ENCODE results near the gene WEE2.

The WEE2 gene

DNA sequence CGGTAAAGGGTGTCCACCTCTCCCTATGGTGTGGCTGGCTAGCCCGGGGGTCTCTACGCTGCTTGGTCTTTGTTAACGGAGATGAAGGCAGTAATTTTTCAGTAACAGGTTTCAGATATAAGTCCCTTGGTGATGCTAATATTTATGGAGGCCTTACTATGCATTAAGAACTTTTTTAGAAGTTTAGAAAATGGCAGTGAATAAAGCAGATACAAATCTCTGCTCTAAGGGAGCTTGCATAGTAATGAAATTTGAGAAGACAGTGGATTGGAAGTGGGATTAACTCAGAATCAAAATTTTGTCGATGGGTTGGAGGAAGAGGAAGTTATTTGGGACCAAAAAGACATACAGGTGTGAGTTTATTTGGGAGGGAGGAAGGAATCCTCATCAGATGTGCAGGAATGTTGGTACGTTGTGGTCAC is 30.4 kb downstream of the WEE2 start:
- ChIA-PET CTCF (interaction anchor here (0.7 to 3.0 kb wide), 17 partner anchors 9 to 1172 kb away, joined by 3 to 23 read pairs (median 4); partner anchors contain the start of genes DENND11 and WEE2), POLR2A (interaction anchor here (0.7 to 1.8 kb wide), 6 partner anchors 11 to 188 kb away, joined by 3 to 12 read pairs (median 5); partner anchors contain the start of gene DENND11)
- Histone ChIP-seq H3K4me1 (ENCODE audit: control insufficient read depth, insufficient read depth, low read length) (no peaks in the 10 kb centered on the region), H3K27ac (ENCODE audit: extremely low read depth, low read depth, low read length) (no peak overlapping the region), H3K4me3 (ENCODE audit: low read depth, low read length) (peak overlapping the region; percentile 64), H3K36me3 (ENCODE audit: control insufficient read depth in 2 of 2, insufficient read depth in 1 of 2, low read length in 2 of 2) (peaks cover 6 to 41% of the 10 kb centered on the region in 2 experiments), H3K9me3 (ENCODE audit: control insufficient read depth, insufficient read depth, low read depth, low read length) (no peaks in the 10 kb centered on the region)
- TF ChIP-seq ZFP69B (tag by site-specific recombination; IDR thresholded peaks at IDR 0.05) (no peak), ZNF138 (tag by site-specific recombination; IDR thresholded peaks at IDR 0.05; ENCODE audit: borderline replicate concordance) (no peak), YY2 (tag by site-specific recombination; IDR thresholded peaks at IDR 0.05) (0 out of 2 replicates have a peak, but pooled peaks have one; percentile 27), GLIS2 (tag by site-specific recombination; IDR thresholded peaks at IDR 0.05) (peak; percentile 38; the same call in 1 of the 2 replicates), ZNF2 (tag by site-specific recombination; IDR thresholded peaks at IDR 0.05) (no peak), ZBTB48 (tag by site-specific recombination; IDR thresholded peaks at IDR 0.05) (0 out of 2 replicates have a peak, but pooled peaks have one; percentile 14), ZNF311 (tag by site-specific recombination; IDR thresholded peaks at IDR 0.05; ENCODE audit: borderline replicate concordance) (no peak), ZNF140 (tag by site-specific recombination; IDR thresholded peaks at IDR 0.05) (no peak), ZNF747 (tag by site-specific recombination; IDR thresholded peaks at IDR 0.05) (no peak), REPIN1 (tag by site-specific recombination; IDR thresholded peaks at IDR 0.05; ENCODE audit: low read depth) (no peak), ZNF621 (tag by site-specific recombination; IDR thresholded peaks at IDR 0.05) (no peak), KLF10 (tag by site-specific recombination; IDR thresholded peaks at IDR 0.05) (no peak)
- TF ChIP-seq, protein P1, sequence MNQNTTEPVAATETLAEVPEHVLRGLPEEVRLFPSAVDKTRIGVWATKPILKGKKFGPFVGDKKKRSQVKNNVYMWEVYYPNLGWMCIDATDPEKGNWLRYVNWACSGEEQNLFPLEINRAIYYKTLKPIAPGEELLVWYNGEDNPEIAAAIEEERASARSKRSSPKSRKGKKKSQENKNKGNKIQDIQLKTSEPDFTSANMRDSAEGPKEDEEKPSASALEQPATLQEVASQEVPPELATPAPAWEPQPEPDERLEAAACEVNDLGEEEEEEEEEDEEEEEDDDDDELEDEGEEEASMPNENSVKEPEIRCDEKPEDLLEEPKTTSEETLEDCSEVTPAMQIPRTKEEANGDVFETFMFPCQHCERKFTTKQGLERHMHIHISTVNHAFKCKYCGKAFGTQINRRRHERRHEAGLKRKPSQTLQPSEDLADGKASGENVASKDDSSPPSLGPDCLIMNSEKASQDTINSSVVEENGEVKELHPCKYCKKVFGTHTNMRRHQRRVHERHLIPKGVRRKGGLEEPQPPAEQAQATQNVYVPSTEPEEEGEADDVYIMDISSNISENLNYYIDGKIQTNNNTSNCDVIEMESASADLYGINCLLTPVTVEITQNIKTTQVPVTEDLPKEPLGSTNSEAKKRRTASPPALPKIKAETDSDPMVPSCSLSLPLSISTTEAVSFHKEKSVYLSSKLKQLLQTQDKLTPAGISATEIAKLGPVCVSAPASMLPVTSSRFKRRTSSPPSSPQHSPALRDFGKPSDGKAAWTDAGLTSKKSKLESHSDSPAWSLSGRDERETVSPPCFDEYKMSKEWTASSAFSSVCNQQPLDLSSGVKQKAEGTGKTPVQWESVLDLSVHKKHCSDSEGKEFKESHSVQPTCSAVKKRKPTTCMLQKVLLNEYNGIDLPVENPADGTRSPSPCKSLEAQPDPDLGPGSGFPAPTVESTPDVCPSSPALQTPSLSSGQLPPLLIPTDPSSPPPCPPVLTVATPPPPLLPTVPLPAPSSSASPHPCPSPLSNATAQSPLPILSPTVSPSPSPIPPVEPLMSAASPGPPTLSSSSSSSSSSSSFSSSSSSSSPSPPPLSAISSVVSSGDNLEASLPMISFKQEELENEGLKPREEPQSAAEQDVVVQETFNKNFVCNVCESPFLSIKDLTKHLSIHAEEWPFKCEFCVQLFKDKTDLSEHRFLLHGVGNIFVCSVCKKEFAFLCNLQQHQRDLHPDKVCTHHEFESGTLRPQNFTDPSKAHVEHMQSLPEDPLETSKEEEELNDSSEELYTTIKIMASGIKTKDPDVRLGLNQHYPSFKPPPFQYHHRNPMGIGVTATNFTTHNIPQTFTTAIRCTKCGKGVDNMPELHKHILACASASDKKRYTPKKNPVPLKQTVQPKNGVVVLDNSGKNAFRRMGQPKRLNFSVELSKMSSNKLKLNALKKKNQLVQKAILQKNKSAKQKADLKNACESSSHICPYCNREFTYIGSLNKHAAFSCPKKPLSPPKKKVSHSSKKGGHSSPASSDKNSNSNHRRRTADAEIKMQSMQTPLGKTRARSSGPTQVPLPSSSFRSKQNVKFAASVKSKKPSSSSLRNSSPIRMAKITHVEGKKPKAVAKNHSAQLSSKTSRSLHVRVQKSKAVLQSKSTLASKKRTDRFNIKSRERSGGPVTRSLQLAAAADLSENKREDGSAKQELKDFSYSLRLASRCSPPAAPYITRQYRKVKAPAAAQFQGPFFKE (tag by site-specific recombination; IDR thresholded peaks at IDR 0.05; ENCODE audit: borderline replicate concordance), result no peak
- TF ChIP-seq, protein P2, sequence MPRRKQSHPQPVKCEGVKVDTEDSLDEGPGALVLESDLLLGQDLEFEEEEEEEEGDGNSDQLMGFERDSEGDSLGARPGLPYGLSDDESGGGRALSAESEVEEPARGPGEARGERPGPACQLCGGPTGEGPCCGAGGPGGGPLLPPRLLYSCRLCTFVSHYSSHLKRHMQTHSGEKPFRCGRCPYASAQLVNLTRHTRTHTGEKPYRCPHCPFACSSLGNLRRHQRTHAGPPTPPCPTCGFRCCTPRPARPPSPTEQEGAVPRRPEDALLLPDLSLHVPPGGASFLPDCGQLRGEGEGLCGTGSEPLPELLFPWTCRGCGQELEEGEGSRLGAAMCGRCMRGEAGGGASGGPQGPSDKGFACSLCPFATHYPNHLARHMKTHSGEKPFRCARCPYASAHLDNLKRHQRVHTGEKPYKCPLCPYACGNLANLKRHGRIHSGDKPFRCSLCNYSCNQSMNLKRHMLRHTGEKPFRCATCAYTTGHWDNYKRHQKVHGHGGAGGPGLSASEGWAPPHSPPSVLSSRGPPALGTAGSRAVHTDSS (tag by site-specific recombination; IDR thresholded peaks at IDR 0.05), result peak; percentile 45; the same call in 1 of the 2 replicates
- TF ChIP-seq, protein P3, sequence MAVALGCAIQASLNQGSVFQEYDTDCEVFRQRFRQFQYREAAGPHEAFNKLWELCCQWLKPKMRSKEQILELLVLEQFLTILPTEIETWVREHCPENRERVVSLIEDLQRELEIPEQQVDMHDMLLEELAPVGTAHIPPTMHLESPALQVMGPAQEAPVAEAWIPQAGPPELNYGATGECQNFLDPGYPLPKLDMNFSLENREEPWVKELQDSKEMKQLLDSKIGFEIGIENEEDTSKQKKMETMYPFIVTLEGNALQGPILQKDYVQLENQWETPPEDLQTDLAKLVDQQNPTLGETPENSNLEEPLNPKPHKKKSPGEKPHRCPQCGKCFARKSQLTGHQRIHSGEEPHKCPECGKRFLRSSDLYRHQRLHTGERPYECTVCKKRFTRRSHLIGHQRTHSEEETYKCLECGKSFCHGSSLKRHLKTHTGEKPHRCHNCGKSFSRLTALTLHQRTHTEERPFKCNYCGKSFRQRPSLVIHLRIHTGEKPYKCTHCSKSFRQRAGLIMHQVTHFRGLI (tag by site-specific recombination; IDR thresholded peaks at IDR 0.05), result no peak

DNA sequence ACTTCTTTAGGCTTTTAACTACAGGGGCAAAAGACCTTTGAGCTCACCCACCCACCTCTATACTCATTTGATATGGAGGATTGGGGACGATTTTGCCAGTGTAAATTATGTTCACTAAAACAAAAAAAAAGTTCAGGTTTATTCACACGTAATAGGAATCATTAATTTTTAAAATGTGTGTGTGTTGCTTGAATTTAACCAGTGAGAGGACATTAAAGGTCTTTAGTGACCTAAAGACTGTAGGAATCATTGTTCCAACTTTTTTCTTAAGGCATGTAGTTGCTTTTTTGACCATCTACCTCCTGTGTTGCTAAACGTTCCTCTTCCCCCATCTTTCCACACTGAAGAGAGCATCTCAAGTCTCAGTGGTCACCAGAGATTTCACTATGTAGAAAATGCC is 31.1 kb downstream of the WEE2 start:
- ChIA-PET CTCF (interaction anchor here (0.6 to 3.0 kb wide), 7 partner anchors 11 to 1191 kb away, joined by 3 to 23 read pairs (median 6); partner anchors contain the start of genes DENND11 and WEE2), POLR2A (interaction anchor here (1.4 to 1.8 kb wide), 3 partner anchors 11 to 189 kb away, joined by 3 to 12 read pairs (median 4); partner anchors contain the start of gene DENND11)
- H3K9me3 ChIP-seq (ENCODE audit: control insufficient read depth, insufficient read depth, low read depth, low read length), result no peaks in the 10 kb centered on the region
- H3K4me1 ChIP-seq (ENCODE audit: control insufficient read depth, insufficient read depth, low read length), result no peaks in the 10 kb centered on the region
- TF ChIP-seq GLI4 (tag by site-specific recombination; IDR thresholded peaks at IDR 0.05), result no peak
- TF ChIP-seq ZNF664 (tag by site-specific recombination; IDR thresholded peaks at IDR 0.05), result no peak
- TF ChIP-seq ZNF354C (tag by site-specific recombination; IDR thresholded peaks at IDR 0.05; ENCODE audit: borderline replicate concordance, low read depth), result no peak
- TF ChIP-seq, protein P4, sequence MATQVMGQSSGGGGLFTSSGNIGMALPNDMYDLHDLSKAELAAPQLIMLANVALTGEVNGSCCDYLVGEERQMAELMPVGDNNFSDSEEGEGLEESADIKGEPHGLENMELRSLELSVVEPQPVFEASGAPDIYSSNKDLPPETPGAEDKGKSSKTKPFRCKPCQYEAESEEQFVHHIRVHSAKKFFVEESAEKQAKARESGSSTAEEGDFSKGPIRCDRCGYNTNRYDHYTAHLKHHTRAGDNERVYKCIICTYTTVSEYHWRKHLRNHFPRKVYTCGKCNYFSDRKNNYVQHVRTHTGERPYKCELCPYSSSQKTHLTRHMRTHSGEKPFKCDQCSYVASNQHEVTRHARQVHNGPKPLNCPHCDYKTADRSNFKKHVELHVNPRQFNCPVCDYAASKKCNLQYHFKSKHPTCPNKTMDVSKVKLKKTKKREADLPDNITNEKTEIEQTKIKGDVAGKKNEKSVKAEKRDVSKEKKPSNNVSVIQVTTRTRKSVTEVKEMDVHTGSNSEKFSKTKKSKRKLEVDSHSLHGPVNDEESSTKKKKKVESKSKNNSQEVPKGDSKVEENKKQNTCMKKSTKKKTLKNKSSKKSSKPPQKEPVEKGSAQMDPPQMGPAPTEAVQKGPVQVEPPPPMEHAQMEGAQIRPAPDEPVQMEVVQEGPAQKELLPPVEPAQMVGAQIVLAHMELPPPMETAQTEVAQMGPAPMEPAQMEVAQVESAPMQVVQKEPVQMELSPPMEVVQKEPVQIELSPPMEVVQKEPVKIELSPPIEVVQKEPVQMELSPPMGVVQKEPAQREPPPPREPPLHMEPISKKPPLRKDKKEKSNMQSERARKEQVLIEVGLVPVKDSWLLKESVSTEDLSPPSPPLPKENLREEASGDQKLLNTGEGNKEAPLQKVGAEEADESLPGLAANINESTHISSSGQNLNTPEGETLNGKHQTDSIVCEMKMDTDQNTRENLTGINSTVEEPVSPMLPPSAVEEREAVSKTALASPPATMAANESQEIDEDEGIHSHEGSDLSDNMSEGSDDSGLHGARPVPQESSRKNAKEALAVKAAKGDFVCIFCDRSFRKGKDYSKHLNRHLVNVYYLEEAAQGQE (tag by site-specific recombination; IDR thresholded peaks at IDR 0.05), result no peak
- no peak for TF ChIP-seq ZNF423 (tag by site-specific recombination; IDR thresholded peaks at IDR 0.05)
- TF ChIP-seq, protein P5, sequence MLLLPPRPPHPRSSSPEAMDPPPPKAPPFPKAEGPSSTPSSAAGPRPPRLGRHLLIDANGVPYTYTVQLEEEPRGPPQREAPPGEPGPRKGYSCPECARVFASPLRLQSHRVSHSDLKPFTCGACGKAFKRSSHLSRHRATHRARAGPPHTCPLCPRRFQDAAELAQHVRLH (tag by site-specific recombination; IDR thresholded peaks at IDR 0.05), result no peak
- no peak overlapping the region for H3K27ac ChIP-seq (ENCODE audit: extremely low read depth, low read depth, low read length)
- peak overlapping the region; percentile 64 for H3K4me3 ChIP-seq (ENCODE audit: low read depth, low read length)
- H3K36me3 ChIP-seq (ENCODE audit: control insufficient read depth in 2 of 2, insufficient read depth in 1 of 2, low read length in 2 of 2), result peaks cover 12 to 48% of the 10 kb centered on the region in 2 experiments

All from HEK293 (cell line).